ENCODE measurements around the gene FTCDNL1.

Gene FTCDNL1

DNA sequence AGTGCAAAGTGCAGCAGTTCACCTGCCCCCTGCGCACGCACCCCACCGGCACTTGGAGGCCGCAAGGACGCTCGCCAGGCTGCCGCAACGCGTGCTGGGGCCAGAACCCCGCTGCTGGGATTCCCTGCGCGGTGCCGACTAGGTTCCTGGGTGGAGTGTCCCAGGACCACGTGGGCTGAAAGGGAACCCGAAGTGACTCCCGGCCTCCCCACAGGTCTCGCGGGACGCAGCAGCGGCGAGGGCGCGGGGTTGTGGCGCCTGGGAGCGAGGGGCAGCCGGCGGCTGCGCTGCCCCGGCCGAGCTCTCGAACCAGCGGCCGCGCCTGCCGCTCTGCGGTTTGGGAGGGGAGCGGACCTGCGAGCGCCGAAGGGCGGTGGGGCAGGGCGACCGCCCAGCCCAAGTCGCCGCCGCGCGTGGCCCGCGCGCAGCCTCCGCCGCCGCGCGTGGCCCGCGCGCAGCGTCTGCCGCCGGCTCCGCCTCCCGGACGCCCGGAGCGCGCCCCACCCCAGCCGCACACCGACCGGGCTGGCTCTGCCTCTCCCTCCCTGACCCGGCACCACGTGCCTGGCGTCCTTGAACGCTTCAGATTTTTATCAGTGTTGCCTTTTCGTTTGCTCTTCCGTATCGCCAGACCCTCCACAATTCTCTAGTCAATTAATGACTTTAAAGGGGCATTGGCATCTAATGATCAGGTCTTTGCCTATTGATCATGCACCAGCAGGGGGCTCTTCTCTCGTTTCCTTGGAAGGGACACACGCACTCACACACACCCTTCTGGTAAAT lies at the start of gene FTCDNL1:
Gene FTCDNL1, minus strand, starts transcription at position 475 of the 783 bp plus-strand sequence. CDS start 2,230 bp downstream, outside the sequence.
- Mint-ChIP-seq H3K27me3 (no peaks in the 10 kb centered on the region), H3K9me3 (no peaks in the 10 kb centered on the region), H3K4me3 (peak within 1 kb of the TSS; percentile 85), H3K4me1 (no peaks in the 10 kb centered on the region), H3K27ac (peak within 1 kb of the TSS; percentile 85), H3K36me3 (peaks cover under 1% of the 10 kb centered on the region)
- ATAC-seq = peak; percentile 97

DNA sequence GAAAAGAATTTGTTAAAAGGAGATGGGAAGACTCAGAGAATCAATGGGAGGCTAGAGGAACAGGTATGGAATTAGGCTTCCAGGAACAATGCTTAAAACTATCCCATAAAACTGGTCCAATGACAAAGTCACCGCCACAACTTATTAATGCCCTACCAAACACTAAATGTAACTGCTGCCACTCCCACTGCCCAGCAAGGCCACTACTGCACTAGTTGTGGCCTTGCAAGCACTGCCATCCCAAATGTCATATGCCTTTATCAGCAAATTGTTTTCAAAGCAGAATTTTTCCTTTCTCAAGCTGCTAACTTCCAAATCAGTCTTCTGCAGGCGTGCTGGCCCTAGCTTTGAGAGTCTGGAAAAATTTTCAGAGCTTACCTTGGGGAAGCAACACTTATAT lies 45.6 kb upstream of the FTCDNL1 start:
- peaks cover 3% of the 10 kb centered on the region for H3K9me3 Mint-ChIP-seq
- ATAC-seq = no peak
- no peak overlapping the region for H3K27ac Mint-ChIP-seq
- no peaks in the 10 kb centered on the region for H3K27me3 Mint-ChIP-seq
- H3K36me3 Mint-ChIP-seq = peaks cover 4% of the 10 kb centered on the region
- no peaks in the 10 kb centered on the region for H3K4me1 Mint-ChIP-seq
- no peak overlapping the region for H3K4me3 Mint-ChIP-seq

DNA sequence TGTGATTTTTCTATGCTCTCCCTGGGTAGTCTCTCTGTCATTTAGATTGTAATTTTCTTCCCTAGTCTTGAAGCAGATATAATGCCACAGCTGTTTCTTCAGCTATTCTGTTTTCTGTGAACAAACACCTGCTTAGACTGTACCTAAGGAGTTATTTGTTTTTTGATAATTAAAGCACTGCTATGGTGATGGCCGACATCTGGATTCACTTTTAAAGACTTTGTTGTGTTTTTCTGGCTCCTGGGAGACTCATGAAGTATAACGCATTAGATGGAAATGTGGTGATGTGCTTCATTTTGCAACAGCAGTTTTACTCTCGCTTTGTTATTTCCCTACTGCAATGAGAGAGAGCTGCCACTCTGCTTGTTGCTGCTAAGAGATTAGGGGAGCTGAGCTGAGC lies 44.4 kb upstream of the FTCDNL1 start:
- Mint-ChIP-seq H3K4me1 (no peaks in the 10 kb centered on the region), H3K27me3 (no peaks in the 10 kb centered on the region), H3K4me3 (no peak overlapping the region), H3K9me3 (peaks cover 3% of the 10 kb centered on the region), H3K27ac (no peak overlapping the region), H3K36me3 (peaks cover 4% of the 10 kb centered on the region)
- ATAC-seq = no peak

DNA sequence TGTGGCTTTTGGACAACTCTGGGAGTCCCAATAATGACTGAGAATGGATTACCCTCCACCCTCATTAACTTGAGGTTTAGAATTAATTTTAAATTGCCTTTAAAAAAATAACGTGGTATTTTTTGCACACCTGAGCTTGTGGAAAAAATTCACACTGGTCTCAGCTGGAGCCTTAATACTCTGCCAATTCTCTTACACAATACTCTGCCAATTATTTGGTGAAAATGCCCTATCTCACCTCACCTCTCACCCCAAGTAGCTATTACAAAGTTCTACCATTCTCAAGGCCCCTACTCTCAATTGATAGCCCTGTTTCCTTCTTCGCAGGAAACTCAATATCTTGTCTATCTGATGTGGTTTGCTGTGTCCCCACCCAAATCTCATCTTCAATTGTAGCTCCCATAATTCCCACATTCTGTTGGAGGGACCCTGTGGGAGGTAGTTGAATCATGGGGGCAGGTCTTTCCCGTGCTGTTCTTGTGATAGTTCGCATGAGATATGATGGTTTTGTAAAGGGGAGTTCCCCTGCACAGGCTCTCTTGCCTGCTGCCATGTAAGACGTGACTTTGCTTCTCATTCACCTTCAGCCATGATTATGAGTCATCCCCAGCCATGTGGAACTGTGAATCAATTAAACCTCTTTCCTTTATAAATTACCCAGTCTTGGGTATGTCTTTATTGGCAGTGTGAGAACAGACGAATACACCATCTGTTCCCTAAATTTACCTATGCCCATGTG lies 32.7 kb upstream of the FTCDNL1 start:
- Mint-ChIP-seq H3K4me3 (no peak overlapping the region), H3K4me1 (no peaks in the 10 kb centered on the region), H3K9me3 (peaks cover 9% of the 10 kb centered on the region), H3K27me3 (no peaks in the 10 kb centered on the region), H3K27ac (no peak overlapping the region), H3K36me3 (peaks cover 26% of the 10 kb centered on the region)
- no peak for ATAC-seq

DNA sequence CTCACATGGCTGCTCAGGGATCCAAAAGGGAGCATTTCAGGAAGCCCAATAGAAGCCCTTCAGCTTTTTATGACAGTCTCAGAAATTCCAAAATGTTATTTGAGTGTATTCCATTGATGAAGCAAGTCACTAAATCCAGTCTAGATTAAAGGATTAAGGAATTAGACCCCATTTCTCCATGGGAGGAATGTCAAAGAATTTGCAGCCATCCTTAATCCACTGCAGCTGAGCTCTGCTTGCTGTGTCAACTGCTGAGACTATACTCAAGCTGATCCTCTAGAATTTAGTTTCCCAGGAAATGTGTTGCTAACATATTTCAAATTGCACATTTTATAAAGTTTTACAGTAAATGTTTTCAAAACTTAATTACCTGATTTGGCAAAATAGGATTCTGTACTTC lies 31.7 kb upstream of the FTCDNL1 start:
- Mint-ChIP-seq H3K27me3 (no peaks in the 10 kb centered on the region), H3K27ac (no peak overlapping the region), H3K4me1 (no peaks in the 10 kb centered on the region), H3K4me3 (no peak overlapping the region), H3K36me3 (peaks cover 34% of the 10 kb centered on the region), H3K9me3 (peaks cover 9% of the 10 kb centered on the region)
- ATAC-seq = no peak

DNA sequence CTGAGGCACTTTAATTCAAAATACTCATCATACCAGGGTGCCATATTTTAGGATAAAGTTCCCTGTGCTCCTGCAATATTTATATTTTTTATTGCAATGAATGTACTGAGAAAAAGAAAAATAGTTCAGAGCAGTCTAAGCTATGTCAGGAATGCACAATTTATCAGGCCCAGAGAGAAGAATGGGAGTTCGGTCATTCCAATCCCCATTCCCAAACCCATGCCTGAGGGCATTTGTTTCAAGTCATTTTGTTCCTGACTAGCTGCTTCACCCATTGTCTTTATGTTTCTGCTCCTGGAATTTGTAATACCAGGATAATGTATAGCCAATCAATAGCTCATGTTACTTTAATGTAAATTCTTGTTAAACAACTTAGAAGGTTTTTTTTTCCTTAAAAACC lies 24.4 kb upstream of the FTCDNL1 start:
- Mint-ChIP-seq H3K36me3 (peaks cover 21% of the 10 kb centered on the region), H3K27ac (no peak overlapping the region), H3K27me3 (no peaks in the 10 kb centered on the region), H3K4me3 (no peak overlapping the region), H3K9me3 (peaks cover 8% of the 10 kb centered on the region), H3K4me1 (no peaks in the 10 kb centered on the region)
- ATAC-seq = no peak

DNA sequence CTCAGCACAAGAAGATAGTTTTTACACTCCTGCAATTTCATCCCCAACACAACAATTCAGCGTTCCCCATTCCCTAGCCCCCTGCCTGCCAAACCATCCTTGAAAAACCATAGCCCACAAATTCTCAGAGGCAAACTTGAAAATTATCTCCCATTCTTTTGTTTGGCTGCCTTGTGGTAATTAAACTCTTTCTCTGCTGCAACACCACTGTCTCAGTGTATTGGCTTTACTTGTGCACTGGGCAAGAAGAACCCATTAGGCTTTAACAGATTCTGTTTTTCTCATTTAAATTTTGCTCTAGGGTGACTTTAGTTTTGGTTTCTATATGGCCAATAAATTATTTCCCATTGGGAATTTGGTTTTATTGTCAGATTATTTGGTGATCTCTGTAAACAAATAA lies 23.2 kb upstream of the FTCDNL1 start:
- peaks cover 8% of the 10 kb centered on the region for H3K9me3 Mint-ChIP-seq
- ATAC-seq = no peak
- H3K27me3 Mint-ChIP-seq = no peaks in the 10 kb centered on the region
- no peak overlapping the region for H3K27ac Mint-ChIP-seq
- peaks cover 15% of the 10 kb centered on the region for H3K36me3 Mint-ChIP-seq
- H3K4me3 Mint-ChIP-seq = no peak overlapping the region
- no peaks in the 10 kb centered on the region for H3K4me1 Mint-ChIP-seq

DNA sequence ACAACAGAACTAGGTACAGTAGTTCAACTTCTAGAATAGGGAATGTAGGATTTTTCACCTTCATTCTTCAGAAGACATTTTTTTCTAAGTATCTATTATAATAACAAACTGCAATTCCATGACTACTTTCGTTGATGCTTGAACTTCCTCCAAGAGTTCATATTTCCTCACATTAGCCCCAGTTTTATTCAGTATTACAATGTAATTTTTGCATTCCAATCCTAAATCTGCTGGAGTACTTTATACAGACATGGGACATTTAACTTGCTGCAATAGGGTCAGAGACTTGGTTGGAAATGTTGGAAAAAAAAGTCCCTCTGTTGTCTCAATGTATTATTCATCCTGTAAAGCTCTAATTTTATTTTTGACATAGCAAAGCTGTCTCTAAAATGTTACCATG lies 19.6 kb upstream of the FTCDNL1 start:
- Mint-ChIP-seq H3K9me3 (peaks cover 8% of the 10 kb centered on the region), H3K4me1 (no peaks in the 10 kb centered on the region), H3K27ac (no peak overlapping the region), H3K27me3 (no peaks in the 10 kb centered on the region), H3K36me3 (peaks cover 6% of the 10 kb centered on the region), H3K4me3 (no peak overlapping the region)
- ATAC-seq = no peak

DNA sequence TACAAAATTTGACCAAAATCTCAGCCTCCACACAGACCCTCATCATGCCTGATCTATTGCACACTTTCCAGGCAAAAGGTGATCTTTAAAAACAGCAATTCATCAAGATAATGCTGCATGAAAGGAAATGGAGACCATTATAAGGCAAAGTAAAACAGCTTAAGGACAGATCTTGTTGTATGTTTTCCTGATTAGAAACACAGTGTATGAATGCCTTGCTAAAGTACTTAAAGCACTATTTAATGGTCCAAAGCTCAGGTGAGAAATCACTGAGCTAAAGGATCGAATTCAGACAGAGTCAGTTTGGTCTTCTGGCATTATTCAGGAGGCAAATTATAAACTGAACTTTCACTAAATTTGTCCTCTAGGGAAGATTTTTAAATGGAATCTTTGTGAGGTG lies 18.7 kb upstream of the FTCDNL1 start:
- Mint-ChIP-seq H3K27ac (no peak overlapping the region), H3K9me3 (peaks cover 4% of the 10 kb centered on the region), H3K27me3 (no peaks in the 10 kb centered on the region), H3K36me3 (peaks cover 6% of the 10 kb centered on the region), H3K4me3 (no peak overlapping the region), H3K4me1 (no peaks in the 10 kb centered on the region)
- no peak for ATAC-seq

DNA sequence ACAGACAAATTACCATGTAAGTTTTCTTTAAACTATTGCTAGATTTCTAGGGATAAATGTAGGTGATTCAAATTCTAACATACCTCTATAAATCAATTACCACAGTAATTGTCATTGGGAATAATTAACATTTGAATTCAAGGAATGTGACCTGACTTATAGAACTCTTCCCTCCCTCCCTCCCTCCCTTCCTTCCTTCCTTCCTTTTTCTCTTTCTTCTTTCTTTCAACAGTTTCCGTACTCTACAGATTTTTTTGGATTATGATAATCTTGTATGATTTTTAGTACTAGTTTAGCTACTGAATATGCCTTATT lies 18.2 kb upstream of the FTCDNL1 start:
- H3K36me3 Mint-ChIP-seq = peaks cover 4% of the 10 kb centered on the region
- ATAC-seq = no peak
- H3K27me3 Mint-ChIP-seq = no peaks in the 10 kb centered on the region
- H3K4me1 Mint-ChIP-seq = no peaks in the 10 kb centered on the region
- H3K4me3 Mint-ChIP-seq = no peak overlapping the region
- H3K27ac Mint-ChIP-seq = no peak overlapping the region
- peaks cover 3% of the 10 kb centered on the region for H3K9me3 Mint-ChIP-seq

DNA sequence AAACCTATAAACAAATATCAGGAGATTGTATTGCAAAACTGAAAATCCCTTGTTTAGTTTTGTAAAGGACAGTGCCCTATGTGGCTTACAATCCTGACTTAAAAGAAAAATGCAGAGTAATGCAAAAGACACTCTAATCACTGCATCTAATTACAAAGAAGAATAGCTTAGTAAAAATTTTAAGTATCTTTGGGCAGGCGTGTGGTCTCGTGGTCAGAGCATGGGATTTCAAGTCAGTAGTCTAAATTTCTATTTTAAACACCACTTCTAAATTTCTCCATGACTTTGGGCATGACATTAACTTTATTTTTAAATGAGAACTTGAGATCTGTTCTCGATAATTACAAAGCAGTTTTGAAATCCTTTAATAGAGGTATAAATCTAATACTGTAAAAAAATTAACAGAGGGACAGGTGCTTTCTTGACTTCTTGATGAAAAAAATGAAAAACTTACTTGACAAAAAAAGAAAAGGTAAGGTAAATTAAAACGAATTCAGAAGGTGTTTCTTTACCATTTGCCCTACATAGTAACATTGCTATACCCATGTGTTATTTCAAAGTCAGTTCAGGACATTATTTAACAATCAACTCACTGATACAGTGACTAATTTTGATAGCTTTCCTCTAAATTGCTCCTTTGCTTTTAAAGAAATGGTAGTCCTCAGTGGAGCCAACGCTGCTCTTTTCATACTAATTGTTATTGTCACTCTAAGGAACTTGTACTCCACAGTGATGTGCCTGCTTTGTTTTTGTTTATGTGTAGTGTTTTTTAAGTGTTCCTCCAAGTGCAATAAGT lies 17.6 kb upstream of the FTCDNL1 start:
- H3K4me1 Mint-ChIP-seq = no peaks in the 10 kb centered on the region
- ATAC-seq = no peak
- H3K4me3 Mint-ChIP-seq = no peak overlapping the region
- no peaks in the 10 kb centered on the region for H3K9me3 Mint-ChIP-seq
- H3K27me3 Mint-ChIP-seq = no peaks in the 10 kb centered on the region
- no peaks in the 10 kb centered on the region for H3K36me3 Mint-ChIP-seq
- no peak overlapping the region for H3K27ac Mint-ChIP-seq

DNA sequence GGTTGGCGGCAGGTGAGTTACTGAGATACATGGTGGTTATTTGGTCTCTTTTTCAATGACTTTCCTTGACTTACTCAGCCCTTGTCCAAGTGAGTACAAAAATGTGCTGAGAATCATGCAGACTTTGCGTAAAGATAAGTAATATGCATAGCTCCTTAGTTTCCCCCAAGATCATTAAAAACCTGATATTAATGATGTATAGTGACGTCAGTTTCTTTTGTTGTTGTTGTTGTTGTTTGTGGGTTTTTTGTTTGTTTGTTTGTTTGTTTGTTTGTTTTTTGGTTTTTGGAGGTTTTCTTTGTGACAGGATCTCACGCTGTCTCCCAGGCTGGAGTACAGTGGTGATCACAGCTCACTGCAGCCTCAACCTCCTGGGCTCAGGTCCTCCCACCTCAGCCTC lies 14.9 kb upstream of the FTCDNL1 start:
- H3K4me1 Mint-ChIP-seq = no peaks in the 10 kb centered on the region
- no peak overlapping the region for H3K4me3 Mint-ChIP-seq
- H3K27me3 Mint-ChIP-seq = peaks cover under 1% of the 10 kb centered on the region
- H3K9me3 Mint-ChIP-seq = no peaks in the 10 kb centered on the region
- no peak overlapping the region for H3K27ac Mint-ChIP-seq
- no peaks in the 10 kb centered on the region for H3K36me3 Mint-ChIP-seq
- no peak for ATAC-seq

DNA sequence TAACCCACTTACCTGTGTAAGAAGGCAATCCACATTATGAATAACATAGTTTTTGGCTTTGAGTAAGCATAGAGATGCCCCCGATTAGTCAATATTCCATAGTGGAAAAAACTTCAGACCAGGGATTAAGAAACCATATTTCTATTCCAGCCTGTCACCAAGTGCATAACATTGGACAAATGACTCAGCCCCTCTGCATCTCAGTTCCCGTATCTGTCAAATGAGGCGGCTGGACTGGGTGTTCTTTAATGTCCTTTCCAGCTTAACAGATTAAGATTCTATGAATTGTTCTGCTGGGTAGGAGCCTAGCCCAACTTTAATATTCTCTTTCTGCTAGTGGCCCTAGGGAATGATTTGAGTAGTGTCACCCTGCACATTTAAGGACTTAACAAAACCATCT lies 11.8 kb upstream of the FTCDNL1 start:
- no peaks in the 10 kb centered on the region for H3K4me1 Mint-ChIP-seq
- no peaks in the 10 kb centered on the region for H3K36me3 Mint-ChIP-seq
- H3K9me3 Mint-ChIP-seq = no peaks in the 10 kb centered on the region
- H3K27me3 Mint-ChIP-seq = peaks cover 15% of the 10 kb centered on the region
- no peak for ATAC-seq
- H3K27ac Mint-ChIP-seq = no peak overlapping the region
- H3K4me3 Mint-ChIP-seq = no peak overlapping the region

DNA sequence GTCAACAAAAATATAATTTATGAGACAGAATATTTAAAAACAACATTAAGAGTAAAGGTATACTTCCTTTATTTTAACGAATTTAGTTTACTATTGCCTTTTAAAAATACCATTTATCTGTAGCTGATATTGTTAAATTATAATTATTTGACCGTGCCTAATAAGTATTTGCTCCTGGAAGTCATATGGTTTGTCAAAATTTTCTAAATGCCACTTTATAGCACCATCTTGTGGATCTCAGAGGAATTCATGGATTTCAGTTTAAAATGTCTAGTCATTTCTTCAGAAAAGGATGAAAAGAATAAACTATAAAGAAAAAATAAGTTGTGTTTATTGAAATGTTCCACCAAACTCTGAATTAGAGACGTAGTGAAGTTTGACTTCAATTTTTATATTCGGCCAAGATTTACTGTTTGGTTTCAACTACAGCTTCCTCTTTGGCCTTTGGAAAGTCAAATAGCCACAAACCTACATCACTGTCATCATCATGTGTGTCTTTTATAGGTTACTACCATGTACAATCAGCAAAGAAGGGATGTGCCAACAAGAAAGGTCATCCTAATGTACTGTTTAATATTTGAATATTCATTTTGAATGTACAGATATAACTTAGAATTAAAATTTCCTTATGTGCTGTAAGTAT lies 10.3 kb upstream of the FTCDNL1 start:
- Mint-ChIP-seq H3K27ac (no peak overlapping the region), H3K4me1 (no peaks in the 10 kb centered on the region), H3K4me3 (no peak overlapping the region), H3K27me3 (peaks cover 29% of the 10 kb centered on the region), H3K9me3 (no peaks in the 10 kb centered on the region), H3K36me3 (no peaks in the 10 kb centered on the region)
- ATAC-seq = no peak

DNA sequence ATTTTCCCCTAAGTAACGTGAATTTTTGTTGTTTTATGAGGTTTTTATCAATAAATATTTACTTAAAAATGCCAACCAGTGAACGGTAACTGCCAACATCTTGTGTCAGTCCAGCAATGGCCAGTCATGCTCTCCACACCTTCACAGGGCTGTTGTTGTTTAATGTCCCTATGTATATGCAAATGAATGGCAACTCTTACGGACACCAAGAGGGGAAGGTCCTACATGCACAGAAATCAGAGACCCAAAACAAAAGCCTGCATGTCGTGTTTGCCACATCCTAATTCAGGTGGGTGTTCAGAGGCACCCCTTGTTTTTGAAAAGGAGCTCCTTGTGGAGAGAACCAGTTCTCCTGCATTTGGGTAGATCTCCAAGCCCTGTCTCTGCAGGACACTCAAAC lies 4.8 kb upstream of the FTCDNL1 start:
- Mint-ChIP-seq H3K4me1 (no peaks in the 10 kb centered on the region), H3K9me3 (no peaks in the 10 kb centered on the region), H3K27me3 (peaks cover 28% of the 10 kb centered on the region), H3K27ac (no peak overlapping the region), H3K36me3 (no peaks in the 10 kb centered on the region), H3K4me3 (no peak overlapping the region)
- no peak for ATAC-seq
